CD14-positive monocyte (primary cell): ENCODE results near the gene CIB4. TPM values are rescaled to one million over a fixed set of nuclear protein-coding genes. Genes with fewer than 3 reads are reported as not detected.

ENCODE experiments used
- DNase-seq, 3 donors: peaks; one replicate each; pipeline ENCODE4 v3.0.0-alpha.2; 2011 to 2022
- H2AFZ ChIP-seq: 2 replicates; pipeline ENCODE4 v1.6.0; 2012; ENCODE audit warnings: mild to moderate bottlenecking, low read depth, low read length, inconsistent platforms; ENCODE audit not compliant: insufficient read depth, poor library complexity, severe bottlenecking
- H3K27ac ChIP-seq, 2 donors: 1 replicate in 1 of 2; 2 replicates in 1 of 2; pipeline ENCODE4 v1.5.1; 2012 to 2013; ENCODE audit warnings: low read length in 2 of 2, control low read depth in 1 of 2, inconsistent platforms in 1 of 2, low read depth in 1 of 2, mild to moderate bottlenecking in 1 of 2
- H3K27me3 ChIP-seq, 2 donors: one replicate each; pipeline versions ENCODE4 v1.6.0 to v1.6.1; 2011 to 2013; ENCODE audit warnings: low read length in 2 of 2; ENCODE audit not compliant: control insufficient read depth in 2 of 2, insufficient read depth in 2 of 2
- H3K36me3 ChIP-seq, 2 donors: replicated peaks in 1 of 2; 1 replicate in 1 of 2; 2 replicates in 1 of 2; pipeline versions ENCODE4 v1.5.1 to v1.6.1; 2012 to 2013; ENCODE audit warnings: low read length in 2 of 2, control low read depth in 1 of 2, inconsistent platforms in 1 of 2, mild to moderate bottlenecking in 1 of 2; ENCODE audit not compliant: insufficient read depth in 2 of 2, control insufficient read depth in 1 of 2
- H3K4me1 ChIP-seq, 2 donors: 1 replicate in 1 of 2; 2 replicates in 1 of 2; pipeline versions ENCODE4 v1.5.1 to v1.6.1; 2012 to 2013; ENCODE audit warnings: low read length in 2 of 2, control low read depth in 1 of 2, inconsistent platforms in 1 of 2, mild to moderate bottlenecking in 1 of 2, moderate library complexity in 1 of 2; ENCODE audit not compliant: insufficient read depth in 2 of 2, control insufficient read depth in 1 of 2
- H3K4me2 ChIP-seq: replicated peaks from 2 replicates; pipeline ENCODE3; 2012; ENCODE audit warnings: low read length, moderate library complexity, mild to moderate bottlenecking; ENCODE audit not compliant: poor library complexity, severe bottlenecking; ENCODE audit errors: extremely low read depth
- H3K4me3 ChIP-seq, 3 experiments: fragments of 200-600 bp in 1 of 3; sonication (generic) in 1 of 3; replicated peaks in 1 of 3; 1 replicate in 2 of 3; 2 replicates in 1 of 3; pipeline ENCODE4 v1.5.1; 2011 to 2013; ENCODE audit warnings: low read length in 3 of 3, mild to moderate bottlenecking in 3 of 3, control low read depth in 2 of 3, low read depth in 2 of 3, inconsistent platforms in 1 of 3, moderate library complexity in 1 of 3
- H3K79me2 ChIP-seq: 2 replicates; pipeline ENCODE4 v1.6.0; 2012; ENCODE audit warnings: mild to moderate bottlenecking, control low read depth, inconsistent platforms, low read length, moderate library complexity; ENCODE audit not compliant: insufficient read depth
- H3K9ac ChIP-seq: 2 replicates; pipeline ENCODE4 v1.6.0; 2017; ENCODE audit warnings: low read length, mild to moderate bottlenecking; ENCODE audit not compliant: insufficient read depth, poor library complexity, severe bottlenecking
- H3K9me3 ChIP-seq, 2 donors: replicated peaks in 1 of 2; 1 replicate in 1 of 2; 2 replicates in 1 of 2; pipeline versions ENCODE4 v1.5.1 to v1.6.1; 2012 to 2013; ENCODE audit warnings: low read length in 2 of 2, control low read depth in 1 of 2; ENCODE audit not compliant: control insufficient read depth in 1 of 2, insufficient read depth in 1 of 2
- H4K20me1 ChIP-seq: 2 replicates; pipeline ENCODE4 v1.6.0; 2012; ENCODE audit warnings: mild to moderate bottlenecking, low read length, control low read depth, moderate library complexity; ENCODE audit not compliant: insufficient read depth
- H3K27ac Mint-ChIP-seq, 7 donors: one replicate each; pipeline ENCODE4 v1.8.0; 2020; ENCODE audit warnings: mild to moderate bottlenecking in 7 of 7, mixed read lengths in 7 of 7, moderate library complexity in 6 of 7, inconsistent platforms in 2 of 7
- H3K27me3 Mint-ChIP-seq, 3 donors: one replicate each; pipeline ENCODE4 v1.8.0; 2021 to 2022; ENCODE audit warnings: low read depth in 3 of 3, mild to moderate bottlenecking in 3 of 3, mixed read lengths in 3 of 3, moderate library complexity in 3 of 3, inconsistent platforms in 1 of 3
- H3K36me3 Mint-ChIP-seq, 2 donors: one replicate each; pipeline ENCODE4 v1.8.0; 2020; ENCODE audit warnings: mixed read lengths in 2 of 2, inconsistent platforms in 1 of 2, mild to moderate bottlenecking in 1 of 2
- H3K4me1 Mint-ChIP-seq: one replicate; pipeline ENCODE4 v1.8.0; 2020; ENCODE audit warnings: mild to moderate bottlenecking, mixed read lengths
- H3K4me3 Mint-ChIP-seq, 2 donors: one replicate each; pipeline ENCODE4 v1.8.0; 2020; ENCODE audit warnings: mild to moderate bottlenecking in 2 of 2, mixed read lengths in 2 of 2, moderate library complexity in 1 of 2
- H3K9me3 Mint-ChIP-seq, 7 donors: one replicate each; pipeline ENCODE4 v1.8.0; 2020 to 2022; ENCODE audit warnings: mixed read lengths in 7 of 7, mild to moderate bottlenecking in 6 of 7, moderate library complexity in 6 of 7, inconsistent platforms in 2 of 7
- CTCF ChIP-seq: fragments of 200-600 bp; IDR thresholded peaks from one replicate; pipeline ENCODE4 v1.8.0; 2022; ENCODE audit warnings: antibody characterized with exemption, mild to moderate bottlenecking
- WGBS: methylation state at CpG from one replicate; pipeline ENCODE4 v1.1.5; 2013; ENCODE audit warnings: missing lambda C conversion rate; ENCODE audit not compliant: insufficient coverage; 5-methylcytosine and 5-hydroxymethylcytosine counted together
- intact Hi-C, 2 donors: fragments of 100-400 bp; cut with micrococcal nuclease; formaldehyde crosslinking; loops; one replicate each; pipeline versions ENCODE4 v1.15.0 to v1.15.1; 2023
- polyA plus RNA-seq, 3 donors: library from polyadenylated mRNA; depleted of rRNA in 1 of 3; unstranded in 2 of 3; stranded (reverse) in 1 of 3; fragments of 300-500 nt in 2 of 3; fragments of >200 nt in 1 of 3; fragmentation: Illumina TruSeq in 2 of 3; gene quantifications; 1 replicate in 2 of 3; 2 replicates in 1 of 3; pipeline ENCODE4 v1.2.3, GENCODE V29; 2012 to 2021

CIB4 gene
- polyA plus RNA-seq, 3 donors: not detected

GRCh38 chr2:26660363-26660962 is 19.3 kb upstream of the CIB4 start:
- Histone ChIP-seq H3K27ac (no peak overlapping the region), H3K36me3 (no peaks in the 10 kb centered on the region), H3K4me2 (no peak overlapping the region), H3K4me1 (no peaks in the 10 kb centered on the region), H3K79me2 (no peaks in the 10 kb centered on the region), H3K4me3 (no peak overlapping the region), H3K9me3 (peaks cover 10 to 12% of the 10 kb centered on the region in 2 donors), H2AFZ (no peak overlapping the region), H4K20me1 (no peaks in the 10 kb centered on the region), H3K9ac (no peak overlapping the region), H3K27me3 (no peaks in the 10 kb centered on the region)
- H3K9me3 Mint-ChIP-seq: peaks cover 10 to 35% (median 22%) of the 10 kb centered on the region in 7 donors
- WGBS: no CpG with 5 or more reads among the region's 1 CpG
- no peak overlapping the region for H3K4me3 Mint-ChIP-seq
- no peaks in the 10 kb centered on the region for H3K4me1 Mint-ChIP-seq
- no peaks in the 10 kb centered on the region for H3K36me3 Mint-ChIP-seq
- peaks cover 9 to 18% (median 10%) of the 10 kb centered on the region in 3 donors for H3K27me3 Mint-ChIP-seq
- intact Hi-C loops: no loop called here
- H3K27ac Mint-ChIP-seq: no peak overlapping the region
- no peak for DNase-seq
- no peak for TF ChIP-seq CTCF

GRCh38 chr2:26658691-26659346 is 17.7 kb upstream of the CIB4 start:
- Mint-ChIP-seq H3K27me3 (peaks cover 5 to 18% (median 10%) of the 10 kb centered on the region in 3 donors), H3K4me3 (no peak overlapping the region), H3K4me1 (no peaks in the 10 kb centered on the region), H3K9me3 (peaks cover 10 to 35% (median 22%) of the 10 kb centered on the region in 7 donors), H3K27ac (no peak overlapping the region), H3K36me3 (no peaks in the 10 kb centered on the region)
- Histone ChIP-seq H3K9me3 (peaks cover 10 to 12% of the 10 kb centered on the region in 2 donors), H3K4me3 (no peak overlapping the region), H3K4me1 (no peaks in the 10 kb centered on the region), H3K27me3 (no peaks in the 10 kb centered on the region), H3K4me2 (no peak overlapping the region), H2AFZ (no peak overlapping the region), H3K36me3 (no peaks in the 10 kb centered on the region), H4K20me1 (no peaks in the 10 kb centered on the region), H3K27ac (no peak overlapping the region), H3K79me2 (no peaks in the 10 kb centered on the region), H3K9ac (no peak overlapping the region)
- no peak for TF ChIP-seq CTCF
- DNase-seq: no peak
- WGBS: 77% methylated on average over 5 of the region's 6 CpGs
- intact Hi-C loops: no loop called here
